Right kidney (tissue), 1 donor: ENCODE data around the gene FHIT.
"Not testable (repeated sequence)": the region's sequence is repeated elsewhere in the genome, so short reads cannot be mapped to it uniquely, and the experiment has no call there.

Experiments used
- DNase-seq: peaks from one replicate; pipeline ENCODE4 v3.0.0-alpha.2; 2016

FHIT gene

DNA sequence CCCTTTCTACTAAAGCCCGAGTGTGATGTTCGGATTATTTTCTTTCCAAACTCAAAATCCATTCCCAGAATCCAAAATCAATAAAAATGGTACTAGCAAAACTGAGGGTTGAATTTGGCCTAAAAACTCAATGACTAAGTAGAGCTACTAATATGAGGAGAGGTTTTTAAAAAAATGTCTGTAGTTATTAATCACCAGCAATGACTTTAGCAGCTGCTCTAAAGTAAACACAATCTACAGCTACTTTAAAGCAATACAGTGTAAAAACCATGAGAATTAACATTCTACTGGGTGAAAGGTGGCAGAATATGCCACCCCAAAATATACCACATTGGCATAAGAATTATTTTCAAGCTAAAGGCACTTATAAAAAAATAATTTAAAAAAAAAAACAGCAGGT is 23.5 kb downstream of the FHIT start:
- DNase-seq = no peak

GRCh38 chr3:61226166-61226686 is 25.0 kb downstream of the FHIT start:
- no peak for DNase-seq

DNA sequence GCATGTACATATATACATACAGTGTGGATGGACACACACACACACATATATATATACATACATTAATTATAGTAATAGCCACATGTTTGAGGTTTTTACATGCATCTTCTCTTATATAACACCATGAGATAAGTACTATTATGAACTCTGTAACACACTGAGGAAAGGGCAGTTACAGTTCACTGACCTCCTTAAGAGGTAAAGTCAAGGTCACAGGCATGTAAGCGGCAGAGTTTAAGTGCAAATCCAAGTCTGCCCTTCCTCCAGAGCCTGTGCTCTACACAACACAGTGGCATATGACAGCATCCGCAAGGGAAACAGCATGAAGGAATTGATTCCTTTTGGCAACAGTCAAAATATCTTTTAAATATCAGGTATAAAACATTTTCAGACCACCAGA is 26.4 kb downstream of the FHIT start:
- no peak for DNase-seq

DNA sequence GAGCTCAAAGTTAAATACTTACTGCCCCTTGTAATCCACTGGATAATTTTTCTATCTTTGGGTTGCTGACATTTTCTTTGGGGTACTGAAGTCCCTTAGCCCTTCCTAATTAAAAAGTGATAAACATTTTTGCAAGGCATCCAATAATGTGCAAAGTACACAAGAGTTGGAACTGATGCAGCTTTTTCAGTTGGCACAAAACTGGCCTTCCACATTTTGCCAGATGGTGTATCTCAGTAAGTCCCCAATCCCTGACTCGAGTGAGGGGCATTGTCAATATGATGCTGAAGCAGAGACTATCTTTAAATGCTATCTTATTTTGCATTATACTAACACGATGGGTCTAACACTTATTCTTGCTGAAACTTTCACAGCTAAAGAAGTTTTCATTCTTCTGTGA is 27.8 kb downstream of the FHIT start:
- no peak for DNase-seq

- DNase-seq = no peak
Observed at GRCh38 chr3:61222467-61222866, 28.8 kb downstream of the FHIT start.

- DNase-seq = no peak
Observed at GRCh38 chr3:61221759-61222362, 29.4 kb downstream of the FHIT start.

DNA sequence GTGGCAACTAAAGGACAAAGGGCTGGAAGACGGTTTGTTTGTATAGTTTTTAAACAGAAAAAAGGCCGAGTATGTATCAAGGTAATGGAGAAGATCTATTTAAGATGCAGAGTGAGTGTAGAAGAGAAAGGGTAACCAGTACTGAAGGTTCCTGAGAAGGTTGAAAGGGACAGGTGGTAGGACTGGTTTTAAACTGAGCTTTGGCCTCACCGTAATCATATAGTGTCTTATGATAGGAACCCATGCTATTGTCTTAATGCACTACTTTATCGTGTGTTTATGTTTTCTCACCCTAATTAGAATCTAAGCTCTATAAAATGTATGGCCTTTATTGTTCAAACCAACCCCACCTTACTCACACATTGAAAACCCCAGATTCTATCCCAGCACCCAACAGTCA is 32.7 kb downstream of the FHIT start:
- no peak for DNase-seq

GRCh38 chr3:61216171-61216570 is 35.1 kb downstream of the FHIT start:
- not testable (repeated sequence) for DNase-seq

- DNase-seq = no peak
Observed at GRCh38 chr3:61202086-61202485, 49.2 kb downstream of the FHIT start.

- no peak for DNase-seq
Observed at GRCh38 chr3:61201071-61201470, 50.2 kb downstream of the FHIT start.

- DNase-seq = no peak
Observed at GRCh38 chr3:61200270-61200669, 51.0 kb downstream of the FHIT start.

GRCh38 chr3:61199843-61200242 is 51.4 kb downstream of the FHIT start:
- DNase-seq = no peak

GRCh38 chr3:61194892-61195538 is 56.2 kb downstream of the FHIT start:
- DNase-seq = no peak

GRCh38 chr3:61192222-61192621 is 59.0 kb downstream of the FHIT start:
- no peak for DNase-seq

GRCh38 chr3:61190205-61190604 is 61.0 kb downstream of the FHIT start:
- DNase-seq = not testable (repeated sequence)

DNA sequence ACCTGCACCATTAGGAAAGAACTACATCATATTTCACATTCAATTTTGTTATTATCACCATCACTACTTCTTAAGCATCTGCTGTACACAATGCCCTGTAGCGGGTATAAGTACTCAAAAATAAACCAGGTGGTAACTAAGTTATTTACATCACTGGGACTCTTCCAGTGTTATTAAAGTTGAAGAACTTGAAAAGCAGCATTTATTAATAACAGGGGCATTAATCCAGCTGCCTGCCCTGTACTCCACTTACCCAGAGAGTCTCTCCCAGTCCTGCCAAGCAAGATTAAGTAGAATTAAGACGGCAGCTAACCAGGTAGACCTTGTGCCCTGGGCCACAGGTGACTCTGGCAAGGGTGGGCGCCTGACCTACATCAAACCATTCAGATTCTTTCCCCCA is 65.2 kb downstream of the FHIT start:
- DNase-seq = no peak

GRCh38 chr3:61184956-61185355 is 66.3 kb downstream of the FHIT start:
- no peak for DNase-seq

DNA sequence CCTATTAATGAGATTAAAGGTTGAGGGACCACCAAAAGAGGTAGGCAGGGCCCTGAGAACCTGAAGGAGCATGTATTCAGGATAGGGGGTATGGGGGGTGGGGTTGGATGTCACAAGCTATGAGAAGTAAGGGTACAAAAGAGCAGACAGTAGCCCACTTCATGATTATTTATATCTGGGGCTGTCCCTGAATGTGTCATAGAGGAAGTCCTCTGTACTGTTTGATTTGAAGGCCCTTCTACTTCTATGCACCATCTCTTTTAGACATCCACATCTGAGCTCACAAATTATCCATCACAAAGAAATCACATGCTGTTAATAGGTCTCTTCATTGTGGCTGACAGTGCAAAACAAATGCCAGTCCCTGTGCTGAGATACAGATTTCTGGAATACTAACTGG is 68.6 kb downstream of the FHIT start:
- DNase-seq = no peak

GRCh38 chr3:61181874-61182273 is 69.4 kb downstream of the FHIT start:
- no peak for DNase-seq

DNA sequence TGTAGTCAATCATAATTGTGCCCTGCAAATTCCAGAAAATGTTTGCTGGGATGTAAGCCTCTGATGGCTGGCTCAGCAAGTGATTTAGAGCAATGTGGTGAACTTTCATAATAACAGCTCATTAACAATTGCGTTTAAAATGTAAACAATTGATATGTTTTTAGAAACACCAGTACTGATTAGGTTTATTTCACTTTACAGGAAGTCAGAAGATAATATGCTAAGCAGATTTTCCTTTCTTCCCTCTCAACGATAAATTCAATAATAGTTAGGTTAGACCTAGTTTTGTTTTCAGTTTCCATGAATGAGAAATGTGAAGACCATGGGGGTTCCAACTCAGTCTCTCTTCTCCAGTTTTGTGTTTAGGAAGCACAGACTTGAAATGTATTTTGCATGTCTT is 71.0 kb downstream of the FHIT start:
- no peak for DNase-seq

DNA sequence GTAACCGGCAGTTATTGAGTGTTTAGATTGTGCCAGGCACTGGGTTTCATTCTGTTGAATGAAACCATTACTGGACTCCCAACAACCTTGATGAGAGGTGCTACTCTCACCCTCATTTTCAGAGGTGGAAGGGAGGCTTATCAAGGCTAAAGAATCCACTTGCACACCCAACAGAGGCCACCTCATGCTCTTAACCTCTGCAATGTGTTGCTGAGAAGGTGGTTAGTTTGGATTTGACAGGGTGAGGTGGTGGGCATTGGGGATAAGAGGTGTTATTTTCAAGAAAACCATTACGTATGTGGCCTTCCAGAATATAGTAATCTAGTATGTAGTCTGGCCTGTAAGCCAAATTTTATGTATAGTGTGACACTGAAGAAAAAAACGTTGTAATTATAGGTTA is 73.1 kb downstream of the FHIT start:
- DNase-seq = no peak

DNA sequence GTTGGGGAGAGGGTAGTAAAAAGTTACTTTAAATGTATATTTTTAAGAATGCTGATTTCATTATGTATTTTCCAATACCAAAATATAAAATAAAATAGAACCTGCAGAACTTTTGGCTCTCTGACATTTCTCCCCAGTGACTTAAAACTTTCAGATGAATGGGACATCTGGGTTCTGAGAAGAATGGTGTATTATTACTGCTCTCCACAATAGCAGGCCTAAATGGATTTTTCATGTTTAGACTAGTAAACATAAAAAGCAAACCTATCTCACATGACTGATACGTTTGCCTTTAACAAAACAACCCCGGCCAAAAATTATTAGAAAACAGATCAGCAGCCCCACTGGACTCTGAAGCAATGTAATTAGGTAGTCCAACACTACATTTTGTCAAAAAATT is 73.8 kb downstream of the FHIT start:
- no peak for DNase-seq

- no peak for DNase-seq
Observed at GRCh38 chr3:61173676-61174075, 77.6 kb downstream of the FHIT start.

GRCh38 chr3:61172684-61173083 is 78.6 kb downstream of the FHIT start:
- DNase-seq = no peak
